Activated CD4-positive, alpha-beta T cell treated with anti-CD3 and anti-CD28 coated beads for 36 hours (primary cell): ENCODE measurements around the gene ASCL5. TPM values are rescaled to one million over a fixed set of nuclear protein-coding genes. Genes with fewer than 3 reads are reported as not detected.

Experiments used
- ATAC-seq: fragments of 200-7000 bp; cut with Tn5 transposase; one replicate; pipeline ENCODE4 v1.10.0; 2021; ENCODE audit warnings: mild to moderate bottlenecking, moderate library complexity
- CTCF ChIA-PET: fragments of 350-600 bp; sonication (Branson Sonifier 250); formaldehyde crosslinking; loops from one replicate; lab custom pipeline; 2021; ENCODE audit warnings: antibody characterized with exemption; lab: Charles Lee
- POLR2A ChIA-PET: fragments of 350-600 bp; sonication (Branson Sonifier 250); formaldehyde crosslinking; loops from one replicate; lab custom pipeline; 2021; ENCODE audit warnings: antibody characterized with exemption, inconsistent platforms; lab: Charles Lee
- DNase-seq: peaks from one replicate; pipeline ENCODE4 v3.0.0-alpha.2; 2020
- H3K27ac Mint-ChIP-seq: one replicate; pipeline ENCODE4 v1.8.0; 2021; ENCODE audit warnings: mixed read lengths
- H3K27me3 Mint-ChIP-seq: one replicate; pipeline ENCODE4 v1.8.0; 2021; ENCODE audit warnings: mixed read lengths
- H3K36me3 Mint-ChIP-seq: one replicate; pipeline ENCODE4 v1.8.0; 2021; ENCODE audit warnings: low read depth, mixed read lengths
- H3K4me1 Mint-ChIP-seq: one replicate; pipeline ENCODE4 v1.8.0; 2021; ENCODE audit warnings: mixed read lengths
- H3K4me3 Mint-ChIP-seq: one replicate; pipeline ENCODE4 v1.8.0; 2021; ENCODE audit warnings: mild to moderate bottlenecking, moderate library complexity, mixed read lengths
- H3K9me3 Mint-ChIP-seq: one replicate; pipeline ENCODE4 v1.8.0; 2021; ENCODE audit warnings: low read depth, mixed read lengths
- intact Hi-C, 2 experiments: fragments of 100-400 bp; cut with DNase I in 1 of 2; cut with micrococcal nuclease in 1 of 2; formaldehyde crosslinking; loops; one replicate each; pipeline versions ENCODE4 v1.14.2 to v1.15.1; 2022 to 2024; cut with DNase I, micrococcal nuclease
- total RNA-seq, 2 experiments: library from RNA; stranded (reverse); gene quantifications; one replicate each; pipeline ENCODE4 v1.2.3, GENCODE V29; 2021

ASCL5 gene
- total RNA-seq, 2 experiments from 2014 or later, result 0.09 TPM; not detected in 1

DNA sequence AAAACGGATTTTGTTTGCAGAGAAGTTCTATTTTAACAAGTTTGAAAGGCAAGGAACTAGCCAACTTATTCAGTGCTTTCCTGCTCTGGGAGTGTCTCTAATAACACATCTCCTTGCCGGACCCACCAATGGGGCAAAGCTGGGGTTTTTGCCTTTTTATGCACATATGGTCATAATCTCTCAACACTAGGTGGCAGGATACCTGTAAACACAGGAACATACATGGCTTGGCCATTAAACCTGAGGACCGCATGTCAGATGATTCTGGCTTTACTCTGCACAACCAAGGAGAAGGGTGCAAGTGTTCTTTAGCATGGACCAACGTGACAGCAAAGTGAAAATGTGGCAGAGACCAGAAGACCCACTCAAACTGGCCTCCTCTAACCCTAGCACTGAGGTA, 22.4 kb upstream of the ASCL5 start:
- Mint-ChIP-seq H3K27me3 (no peaks in the 10 kb centered on the region), H3K4me3 (no peak overlapping the region), H3K27ac (no peak overlapping the region), H3K9me3 (no peaks in the 10 kb centered on the region), H3K36me3 (peaks cover 8% of the 10 kb centered on the region), H3K4me1 (peaks cover 14% of the 10 kb centered on the region)
- intact Hi-C loops, result loop anchor here (1.0 kb wide), 1 partner anchor 74 kb away; no protein-coding TSS in a partner anchor
- POLR2A ChIA-PET, result no interaction called here
- DNase-seq (peak; percentile 15), ATAC-seq (no peak)
- CTCF ChIA-PET, result interaction anchor here (0.6 to 1.9 kb wide), 8 partner anchors 9 to 672 kb away, joined by 3 to 8 read pairs (median 4); no protein-coding TSS in a partner anchor

DNA sequence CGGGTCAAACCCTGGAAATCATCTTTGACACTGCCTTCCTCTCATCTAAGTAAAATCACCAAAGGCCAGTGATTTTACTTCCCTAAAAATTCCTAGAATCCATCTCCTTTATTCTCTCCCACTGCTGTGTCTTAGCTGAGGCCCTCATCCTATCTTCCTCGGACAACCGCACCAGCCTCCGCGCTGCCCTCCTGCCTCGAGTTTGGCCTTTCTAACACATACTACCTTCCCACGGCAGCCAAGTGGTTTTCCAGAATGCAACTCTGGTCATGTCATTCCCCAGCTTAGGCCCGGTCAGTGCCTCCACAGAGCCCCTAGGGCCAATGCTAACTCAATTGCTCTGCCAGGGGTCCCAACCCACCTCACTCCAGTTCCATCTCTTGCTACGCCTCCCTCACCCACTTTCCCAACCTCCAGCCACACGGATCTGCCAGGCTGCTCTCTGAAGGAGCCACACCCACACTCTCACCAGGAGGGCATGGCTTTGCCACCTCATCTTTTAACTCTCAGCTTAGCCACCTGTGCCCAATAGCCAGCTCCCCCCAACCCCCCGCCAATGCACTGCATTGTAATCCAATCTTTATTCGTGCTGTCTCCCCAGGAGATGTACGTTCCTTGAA, 20.5 kb upstream of the ASCL5 start:
- CTCF ChIA-PET, result no interaction called here
- no peak for DNase-seq
- Mint-ChIP-seq H3K9me3 (no peaks in the 10 kb centered on the region), H3K4me3 (no peak overlapping the region), H3K27me3 (no peaks in the 10 kb centered on the region), H3K4me1 (peaks cover 2% of the 10 kb centered on the region), H3K36me3 (peaks cover 15% of the 10 kb centered on the region), H3K27ac (no peak overlapping the region)
- POLR2A ChIA-PET, result no interaction called here
- intact Hi-C loops, result no loop called here
- no peak for ATAC-seq

DNA sequence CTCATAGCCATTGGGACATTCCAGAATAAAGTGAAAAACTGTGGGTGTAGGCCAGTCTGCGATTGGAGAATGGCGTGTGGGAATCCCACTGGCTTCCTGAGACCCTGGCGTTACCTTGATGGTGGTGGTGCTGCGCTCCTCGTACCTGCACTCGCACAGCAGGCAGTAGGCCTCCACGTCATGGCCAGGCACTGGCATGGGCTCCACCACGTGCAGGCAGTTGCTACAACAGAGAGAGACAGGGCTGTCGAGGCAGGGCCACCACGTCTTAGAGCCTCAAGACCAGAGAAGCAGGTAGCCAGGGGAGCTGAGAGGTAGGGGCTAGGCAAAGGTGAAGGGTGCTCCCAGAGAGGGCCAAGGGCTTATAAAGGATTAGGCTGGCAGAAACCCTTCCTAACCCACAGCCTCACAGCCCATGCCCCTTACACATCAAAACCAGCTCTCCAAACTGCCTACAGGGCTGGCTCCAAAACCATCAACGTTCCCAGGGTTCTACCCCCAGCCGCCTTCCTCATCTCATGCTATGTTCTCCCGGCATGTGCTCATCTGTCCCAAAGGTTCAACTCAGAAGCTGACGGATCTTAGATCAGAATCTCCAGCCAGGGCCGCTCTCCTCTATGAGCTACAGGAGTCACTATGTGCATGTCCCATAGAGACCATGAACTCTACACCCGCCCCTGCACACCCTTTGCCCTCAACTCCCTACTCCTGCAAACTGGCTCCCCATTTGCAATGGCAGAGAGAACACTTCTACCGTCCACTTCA, 19.8 kb upstream of the ASCL5 start:
- ATAC-seq (no peak), DNase-seq (no peak)
- Mint-ChIP-seq H3K36me3 (peaks cover 16% of the 10 kb centered on the region), H3K4me1 (no peaks in the 10 kb centered on the region), H3K9me3 (no peaks in the 10 kb centered on the region), H3K4me3 (no peak overlapping the region), H3K27ac (no peak overlapping the region), H3K27me3 (no peaks in the 10 kb centered on the region)
- ChIA-PET POLR2A (no interaction called here), CTCF (interaction anchor here (0.6 to 1.4 kb wide), 3 partner anchors 27 to 216 kb away, joined by 3 to 4 read pairs (median 3); no protein-coding TSS in a partner anchor)
- intact Hi-C loops, result no loop called here

DNA sequence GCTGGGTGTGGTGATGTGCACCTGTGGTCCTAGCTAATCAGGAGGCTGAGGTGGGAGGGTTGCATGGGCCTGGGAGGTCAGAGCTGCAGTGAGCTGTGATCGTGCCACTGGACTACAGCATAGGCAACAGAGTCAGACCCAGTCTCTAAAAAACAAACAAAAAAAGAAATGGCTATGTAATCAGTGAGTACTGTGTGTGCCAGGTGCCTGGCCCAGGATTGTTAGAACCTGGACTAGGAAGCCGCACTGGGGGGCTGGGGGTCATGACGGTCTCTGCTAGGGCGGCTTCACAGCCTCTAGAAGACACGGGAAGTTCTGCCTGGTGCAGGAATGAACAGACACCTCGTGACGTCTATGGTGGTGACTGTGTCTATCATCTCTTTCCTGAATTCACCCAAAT, 18.8 kb upstream of the ASCL5 start:
- POLR2A ChIA-PET, result no interaction called here
- Mint-ChIP-seq H3K27me3 (no peaks in the 10 kb centered on the region), H3K36me3 (peaks cover 14% of the 10 kb centered on the region), H3K9me3 (no peaks in the 10 kb centered on the region), H3K4me3 (no peak overlapping the region), H3K27ac (no peak overlapping the region), H3K4me1 (no peaks in the 10 kb centered on the region)
- no peak for DNase-seq
- no peak for ATAC-seq
- intact Hi-C loops, result no loop called here
- CTCF ChIA-PET, result interaction anchor here (1.2 to 1.4 kb wide), 2 partner anchors 9 to 26 kb away, joined by 3 to 4 read pairs; no protein-coding TSS in a partner anchor

DNA sequence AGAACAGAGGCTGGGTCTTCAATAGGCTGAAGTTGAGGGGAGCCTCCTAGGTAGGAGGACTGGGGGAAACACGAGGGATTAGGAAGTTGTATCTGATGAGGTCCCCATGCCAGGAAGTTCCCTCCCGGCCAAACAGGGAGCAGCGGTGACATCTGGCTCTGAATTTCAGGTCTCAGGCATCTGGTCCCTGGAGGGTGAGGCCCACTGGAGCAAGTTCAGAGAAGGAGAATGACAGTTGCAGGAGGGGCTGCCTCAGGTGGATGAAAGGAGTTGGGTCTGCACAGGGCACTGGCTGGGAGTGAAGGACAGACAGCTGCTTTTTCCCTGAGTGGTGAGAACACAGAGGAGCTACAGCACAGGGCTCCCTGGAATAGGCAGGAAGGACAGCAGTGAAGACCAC, 18.1 kb upstream of the ASCL5 start:
- ChIA-PET CTCF (interaction anchor here (1.2 to 1.4 kb wide), 2 partner anchors 8 to 26 kb away, joined by 3 to 4 read pairs; no protein-coding TSS in a partner anchor), POLR2A (no interaction called here)
- no peaks in the 10 kb centered on the region for H3K9me3 Mint-ChIP-seq
- H3K36me3 Mint-ChIP-seq, result peaks cover 14% of the 10 kb centered on the region
- H3K4me3 Mint-ChIP-seq, result no peak overlapping the region
- no peak overlapping the region for H3K27ac Mint-ChIP-seq
- intact Hi-C loops, result no loop called here
- H3K4me1 Mint-ChIP-seq, result no peaks in the 10 kb centered on the region
- no peaks in the 10 kb centered on the region for H3K27me3 Mint-ChIP-seq
- DNase-seq, result no peak
- ATAC-seq, result no peak

DNA sequence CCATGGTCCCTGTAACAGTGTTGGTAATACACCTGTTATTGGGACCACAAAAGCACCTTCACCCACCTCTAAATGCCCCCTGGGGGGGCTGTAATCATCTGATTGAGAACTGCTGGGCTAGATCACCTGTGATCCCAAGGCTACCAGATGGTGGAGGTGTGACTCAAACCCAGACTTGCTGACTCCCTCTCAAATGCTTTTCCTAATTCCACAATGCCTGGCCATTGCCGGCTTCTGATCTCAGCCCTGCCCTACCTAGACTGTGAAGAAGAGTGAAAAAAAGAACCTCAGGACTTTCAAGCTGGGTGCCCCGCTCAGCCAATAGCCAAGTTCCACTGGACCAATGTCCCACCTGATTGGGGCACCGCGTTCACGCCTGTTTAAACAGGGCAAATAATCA, 17.7 kb upstream of the ASCL5 start:
- DNase-seq, result no peak
- intact Hi-C loops, result no loop called here
- ChIA-PET CTCF (interaction anchor here (1.2 kb wide), 1 partner anchor 8 kb away, joined by 3 read pairs; no protein-coding TSS in a partner anchor), POLR2A (no interaction called here)
- Mint-ChIP-seq H3K27ac (no peak overlapping the region), H3K4me1 (no peaks in the 10 kb centered on the region), H3K27me3 (no peaks in the 10 kb centered on the region), H3K36me3 (peaks cover 14% of the 10 kb centered on the region), H3K4me3 (no peak overlapping the region), H3K9me3 (no peaks in the 10 kb centered on the region)
- no peak for ATAC-seq

DNA sequence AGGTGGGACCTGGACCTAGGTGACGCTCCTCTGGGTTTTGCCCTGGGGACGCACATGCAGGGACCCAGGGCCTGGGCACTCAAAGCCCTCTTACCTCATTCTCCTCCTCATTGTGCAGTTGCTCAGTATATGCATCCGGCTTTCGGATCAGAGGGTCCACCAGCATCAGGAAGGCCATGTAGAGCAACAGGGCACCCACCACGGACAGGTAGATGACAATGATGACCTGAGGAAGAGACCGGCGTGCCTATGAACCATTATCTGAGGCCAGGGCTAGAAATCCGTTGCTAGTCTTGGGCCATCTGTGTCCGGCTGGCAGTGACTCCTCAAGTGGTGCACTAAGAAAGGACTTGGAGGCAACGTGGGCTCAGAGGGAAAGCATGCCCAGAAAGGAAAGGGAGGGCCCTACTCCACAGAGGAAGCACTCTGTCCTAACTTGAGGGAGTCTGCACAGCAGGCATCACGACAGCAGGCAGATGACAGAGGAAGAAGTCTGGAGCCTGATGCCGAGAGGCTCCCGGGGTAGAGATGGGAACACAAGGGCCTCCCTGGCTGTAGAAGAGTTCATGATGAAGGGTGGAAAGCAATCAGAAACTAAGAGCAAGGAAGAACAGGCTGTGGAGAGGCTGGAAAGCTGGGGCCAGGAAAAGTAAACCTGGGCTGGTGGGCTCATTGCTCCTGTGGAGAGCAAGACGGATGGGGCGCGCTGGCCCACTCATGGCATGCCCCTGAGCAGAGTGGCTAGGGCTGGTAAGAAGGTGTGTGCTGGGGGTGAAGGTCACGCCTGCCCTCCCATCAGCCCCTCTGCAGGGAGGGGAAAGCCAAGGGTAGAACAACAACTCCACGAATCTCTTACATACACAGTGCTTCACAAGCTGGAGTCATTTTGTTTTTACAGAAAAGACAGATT, 17.0 kb upstream of the ASCL5 start:
- Mint-ChIP-seq H3K4me1 (no peaks in the 10 kb centered on the region), H3K9me3 (no peaks in the 10 kb centered on the region), H3K27me3 (no peaks in the 10 kb centered on the region), H3K36me3 (peaks cover 14% of the 10 kb centered on the region), H3K4me3 (no peak overlapping the region), H3K27ac (no peak overlapping the region)
- no peak for ATAC-seq
- intact Hi-C loops, result no loop called here
- DNase-seq, result no peak
- CTCF ChIA-PET, result no interaction called here
- POLR2A ChIA-PET, result no interaction called here

DNA sequence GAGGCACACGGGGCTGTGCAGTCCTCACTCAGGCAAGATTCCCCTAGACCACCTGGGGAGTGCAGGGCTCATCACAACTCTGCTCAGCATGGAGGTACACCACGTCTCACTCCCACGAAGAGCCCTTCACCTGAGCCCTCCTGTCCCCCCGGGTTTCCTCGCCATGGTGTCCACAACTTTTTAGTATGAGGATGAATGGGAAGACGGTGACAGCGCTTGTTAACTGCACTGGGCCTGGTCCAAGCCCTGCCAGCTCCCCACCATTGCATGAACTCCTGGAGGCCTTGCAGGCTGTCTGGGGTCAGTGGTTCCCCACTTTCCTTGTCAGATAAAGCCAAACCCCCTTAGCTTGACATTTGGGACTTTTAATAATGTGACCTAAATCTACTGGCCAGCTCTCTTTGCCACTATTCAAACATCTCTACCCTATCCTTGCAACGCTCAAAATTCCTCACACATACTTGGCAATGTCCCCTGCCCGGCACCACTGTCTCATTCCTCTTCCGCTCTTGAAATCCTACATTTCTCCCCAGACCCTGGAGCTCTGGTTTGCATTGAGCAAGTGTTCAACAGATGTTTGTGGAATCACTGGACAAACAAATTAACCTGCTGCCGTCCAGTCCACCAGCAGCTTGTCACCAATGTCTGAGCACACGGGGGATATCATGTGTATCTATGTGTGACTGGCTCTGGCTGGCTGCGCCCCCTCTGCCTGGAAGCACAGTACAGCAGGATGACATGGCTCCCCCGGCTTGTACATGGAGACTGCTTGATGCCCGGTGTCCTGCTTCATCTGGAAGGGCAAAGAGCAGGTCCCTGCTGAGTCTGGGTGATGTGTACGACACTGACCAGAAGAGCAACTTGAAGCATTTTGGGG, 16.1 kb upstream of the ASCL5 start:
- Mint-ChIP-seq H3K36me3 (peaks cover 14% of the 10 kb centered on the region), H3K4me1 (no peaks in the 10 kb centered on the region), H3K27ac (no peak overlapping the region), H3K27me3 (no peaks in the 10 kb centered on the region), H3K4me3 (no peak overlapping the region), H3K9me3 (no peaks in the 10 kb centered on the region)
- ChIA-PET POLR2A (no interaction called here), CTCF (no interaction called here)
- DNase-seq (no peak), ATAC-seq (no peak)
- intact Hi-C loops, result no loop called here

DNA sequence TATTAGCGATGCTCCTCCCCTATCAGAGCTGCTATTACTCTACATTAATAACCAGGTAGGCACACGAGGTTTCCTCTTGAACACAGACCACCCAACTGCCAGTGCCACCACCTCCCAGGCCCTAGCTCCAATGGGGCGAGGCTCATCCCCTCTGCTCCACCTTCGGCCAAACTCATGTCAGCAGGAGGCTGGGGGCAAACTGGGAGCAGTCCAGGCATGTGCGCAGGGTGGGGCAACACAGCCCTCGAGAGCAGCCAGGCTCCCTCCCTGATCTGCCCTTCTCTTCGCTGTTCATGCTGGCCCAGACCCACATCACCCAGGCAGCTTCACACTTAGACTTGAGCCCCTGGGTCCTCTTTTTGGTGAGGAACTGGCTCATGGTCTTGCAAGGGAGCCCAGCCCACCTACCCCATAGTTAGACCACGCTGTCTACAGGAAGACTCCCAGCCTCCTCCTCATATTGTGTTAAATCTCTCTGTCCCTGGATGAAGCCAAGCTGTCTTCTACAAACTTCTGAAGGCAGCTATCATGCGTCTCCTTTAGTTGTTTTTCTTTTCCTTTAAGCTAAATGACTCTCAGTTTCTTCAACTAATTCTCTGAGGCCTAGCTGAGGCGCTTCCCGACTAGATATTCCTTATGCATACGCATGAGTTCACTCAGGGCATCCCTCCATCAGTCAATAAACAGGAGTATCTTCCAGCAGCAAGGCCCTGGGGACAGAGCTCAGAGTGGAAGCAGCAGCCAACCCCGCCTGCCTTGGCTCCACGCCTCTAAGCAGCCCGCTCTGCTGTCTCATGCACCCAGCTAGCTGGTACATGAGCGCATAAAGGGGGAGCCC, 15.2 kb upstream of the ASCL5 start:
- no peaks in the 10 kb centered on the region for H3K27me3 Mint-ChIP-seq
- H3K4me1 Mint-ChIP-seq, result no peaks in the 10 kb centered on the region
- peaks cover 14% of the 10 kb centered on the region for H3K36me3 Mint-ChIP-seq
- no peak overlapping the region for H3K27ac Mint-ChIP-seq
- ATAC-seq (no peak), DNase-seq (no peak)
- H3K9me3 Mint-ChIP-seq, result no peaks in the 10 kb centered on the region
- no peak overlapping the region for H3K4me3 Mint-ChIP-seq
- intact Hi-C loops, result no loop called here
- ChIA-PET CTCF (no interaction called here), POLR2A (interaction anchor here (0.8 kb wide), 1 partner anchor 29 kb away, joined by 3 read pairs; no protein-coding TSS in a partner anchor)

DNA sequence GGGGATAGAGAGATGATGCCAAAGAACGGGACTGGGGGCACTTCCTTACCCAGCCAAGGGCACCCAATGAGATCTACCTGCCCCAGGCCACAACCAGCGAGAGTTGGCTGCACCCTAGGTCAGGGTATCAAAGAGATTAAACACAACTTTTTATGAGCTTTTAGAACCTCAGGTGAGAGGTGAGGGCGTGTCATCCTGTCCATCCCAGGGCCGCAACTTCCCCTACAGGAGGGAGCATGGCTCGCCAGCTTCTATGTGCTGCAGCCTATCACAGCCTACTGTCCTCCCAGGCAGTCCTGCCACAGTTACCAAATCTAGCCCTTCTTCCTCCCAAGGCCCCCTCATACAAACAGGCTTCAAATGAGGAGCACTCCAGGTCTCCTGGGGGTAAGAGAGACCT, 14.4 kb upstream of the ASCL5 start:
- Mint-ChIP-seq H3K27ac (no peak overlapping the region), H3K4me1 (no peaks in the 10 kb centered on the region), H3K9me3 (no peaks in the 10 kb centered on the region), H3K27me3 (no peaks in the 10 kb centered on the region), H3K36me3 (peaks cover 17% of the 10 kb centered on the region), H3K4me3 (no peak overlapping the region)
- CTCF ChIA-PET, result interaction anchor here (0.6 kb wide), 1 partner anchor 586 kb away, joined by 3 read pairs; no protein-coding TSS in a partner anchor
- POLR2A ChIA-PET, result interaction anchor here (0.8 kb wide), 1 partner anchor 30 kb away, joined by 3 read pairs; no protein-coding TSS in a partner anchor
- DNase-seq (no peak), ATAC-seq (no peak)
- intact Hi-C loops, result no loop called here
